Right lobe of liver (tissue), 4 donors: Measurements from ENCODE around the gene MGME1.

Experiments used
- POLR2A ChIP-seq: fragments of 450-650 bp; IDR thresholded peaks from one replicate; pipeline ENCODE4 v1.6.1; 2017; ENCODE audit warnings: antibody characterized with exemption, mild to moderate bottlenecking
- TF ChIP-seq, protein P1 (sequence below), 4 donors: fragments of 200-600 bp in 3 of 4; fragments of 450-650 bp in 1 of 4; IDR thresholded peaks; one replicate each; pipeline versions ENCODE4 v1.5.1 to v1.8.0; 2016 to 2022; ENCODE audit warnings: antibody characterized with exemption in 4 of 4, mild to moderate bottlenecking in 2 of 4
- donor health status: DM: no; HTN: no; CAD: no.
- donor health status: DM: no; HTN: no; CAD: no.
- donor health status: DM: no; HTN: yes; CAD: no.

- TF ChIP-seq POLR2A = no peak
- TF ChIP-seq, protein P1, sequence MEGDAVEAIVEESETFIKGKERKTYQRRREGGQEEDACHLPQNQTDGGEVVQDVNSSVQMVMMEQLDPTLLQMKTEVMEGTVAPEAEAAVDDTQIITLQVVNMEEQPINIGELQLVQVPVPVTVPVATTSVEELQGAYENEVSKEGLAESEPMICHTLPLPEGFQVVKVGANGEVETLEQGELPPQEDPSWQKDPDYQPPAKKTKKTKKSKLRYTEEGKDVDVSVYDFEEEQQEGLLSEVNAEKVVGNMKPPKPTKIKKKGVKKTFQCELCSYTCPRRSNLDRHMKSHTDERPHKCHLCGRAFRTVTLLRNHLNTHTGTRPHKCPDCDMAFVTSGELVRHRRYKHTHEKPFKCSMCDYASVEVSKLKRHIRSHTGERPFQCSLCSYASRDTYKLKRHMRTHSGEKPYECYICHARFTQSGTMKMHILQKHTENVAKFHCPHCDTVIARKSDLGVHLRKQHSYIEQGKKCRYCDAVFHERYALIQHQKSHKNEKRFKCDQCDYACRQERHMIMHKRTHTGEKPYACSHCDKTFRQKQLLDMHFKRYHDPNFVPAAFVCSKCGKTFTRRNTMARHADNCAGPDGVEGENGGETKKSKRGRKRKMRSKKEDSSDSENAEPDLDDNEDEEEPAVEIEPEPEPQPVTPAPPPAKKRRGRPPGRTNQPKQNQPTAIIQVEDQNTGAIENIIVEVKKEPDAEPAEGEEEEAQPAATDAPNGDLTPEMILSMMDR (IDR thresholded peaks at IDR 0.05) = no peak
Observed at GRCh38 chr20:18006684-18007083, 37.9 kb downstream of the MGME1 start.
